SH-SY5Y (cell line): Measurements from ENCODE around the gene STMP1.

ENCODE experiments used
- GATA2 ChIP-seq: IDR thresholded peaks from 2 replicates; pipeline ENCODE4 v1.6.1; 2011; ENCODE audit warnings: mild to moderate bottlenecking, low read depth, low read length
- GATA3 ChIP-seq: IDR thresholded peaks from 2 replicates; pipeline ENCODE4 v1.6.1; 2011; ENCODE audit warnings: low read depth, mild to moderate bottlenecking, low read length, moderate library complexity

Gene STMP1

DNA sequence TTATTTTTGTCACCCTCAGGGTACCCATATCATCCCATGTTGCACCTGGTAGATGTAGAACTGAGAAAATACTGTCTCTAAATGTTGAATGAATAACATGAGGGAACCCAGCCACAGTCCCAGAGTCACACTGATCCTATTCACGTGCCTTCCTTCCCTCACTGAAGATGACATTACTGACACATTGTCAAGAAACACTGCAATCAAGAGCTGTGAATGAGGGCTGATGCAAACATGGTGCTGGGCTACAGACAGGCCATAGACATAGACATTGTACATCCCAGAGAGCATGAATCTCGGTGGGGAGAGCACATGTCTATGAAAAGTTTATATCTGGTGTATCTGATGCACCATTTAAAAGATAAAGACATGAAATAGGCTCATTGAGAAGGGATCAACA, 55.9 kb downstream of the STMP1 start:
- TF ChIP-seq GATA3, result no peak
- TF ChIP-seq GATA2, result no peak

DNA sequence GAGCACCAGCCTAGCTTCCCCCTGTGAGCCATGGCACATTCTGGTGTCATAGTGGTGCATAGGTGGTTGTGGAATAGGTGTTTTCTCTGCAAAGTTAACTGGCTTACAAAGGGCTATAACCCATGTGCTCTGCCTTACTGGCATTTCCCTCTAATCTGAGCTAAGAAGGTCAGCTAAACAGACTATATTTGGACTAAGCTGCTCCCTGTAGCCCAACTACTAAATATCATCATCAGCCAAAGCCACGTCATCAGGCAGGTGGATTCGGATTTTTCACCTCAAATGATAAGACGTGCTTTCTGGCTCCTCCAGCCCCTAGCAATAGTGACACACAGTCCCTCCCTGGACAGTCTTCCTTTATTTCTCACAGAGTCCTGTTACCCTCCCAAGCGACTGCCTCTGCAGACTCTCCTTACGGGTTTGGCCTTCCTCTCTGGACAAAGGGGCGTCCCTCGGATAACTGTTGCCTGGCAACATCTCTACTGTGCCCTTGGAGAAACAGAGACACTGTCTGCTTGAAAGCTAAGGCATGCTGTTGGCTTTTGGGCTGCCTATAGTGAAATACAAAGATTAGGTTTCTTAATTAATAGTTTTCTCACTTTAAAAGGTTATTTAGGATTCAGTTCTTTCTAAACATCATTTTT, 56.6 kb downstream of the STMP1 start:
- no peak for TF ChIP-seq GATA2
- TF ChIP-seq GATA3, result no peak

DNA sequence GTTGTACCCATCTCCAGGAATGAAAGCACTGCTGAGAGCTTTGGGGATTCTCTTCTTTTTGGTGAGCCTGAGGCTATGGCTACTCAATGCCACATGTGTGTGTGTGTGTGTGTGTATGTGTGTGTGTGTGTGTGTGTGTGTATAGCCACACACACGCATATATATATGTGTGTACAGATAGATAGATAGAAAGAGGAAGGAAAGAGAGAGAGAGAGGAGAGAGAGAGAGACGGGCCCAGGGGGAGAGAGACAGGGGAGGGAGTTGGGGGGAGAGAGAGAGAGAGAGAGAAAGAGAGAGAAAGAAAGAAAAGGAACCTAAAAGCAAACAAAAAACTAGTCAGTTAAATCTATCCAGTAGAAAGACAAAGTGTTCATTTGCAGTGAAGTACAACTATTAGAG, 57.4 kb downstream of the STMP1 start:
- TF ChIP-seq GATA3 (no peak), GATA2 (no peak)

DNA sequence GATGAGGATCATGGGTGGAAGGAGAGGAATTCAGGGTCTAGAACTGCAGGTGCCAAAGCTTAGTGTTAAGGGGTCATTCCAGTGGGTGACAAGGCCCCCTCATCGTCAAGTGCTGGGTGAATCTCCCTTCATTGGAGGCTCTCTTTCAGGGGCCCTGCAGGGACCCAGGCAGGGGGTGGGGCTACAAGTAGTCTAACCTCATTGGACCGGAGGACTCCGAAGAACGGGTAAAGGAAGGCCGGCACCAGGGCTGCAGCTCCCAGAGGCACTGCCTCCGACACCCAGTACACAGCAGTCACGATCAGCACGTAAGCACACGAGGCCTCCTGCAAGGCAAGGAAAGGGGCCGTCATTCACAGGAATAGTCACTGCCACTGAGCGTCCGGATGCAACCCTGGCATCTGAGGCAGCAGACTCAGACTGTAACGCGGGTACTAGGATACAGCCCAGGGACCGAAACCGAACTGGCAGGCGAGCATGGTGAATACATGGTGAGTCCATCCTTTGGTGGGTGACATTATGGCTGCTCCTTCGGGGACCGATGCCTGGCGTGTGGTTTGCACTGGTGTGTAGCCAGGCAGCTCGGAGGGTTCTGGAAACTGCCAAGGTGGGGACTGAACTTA, 59.0 kb downstream of the STMP1 start:
- TF ChIP-seq GATA2 (no peak), GATA3 (no peak)

DNA sequence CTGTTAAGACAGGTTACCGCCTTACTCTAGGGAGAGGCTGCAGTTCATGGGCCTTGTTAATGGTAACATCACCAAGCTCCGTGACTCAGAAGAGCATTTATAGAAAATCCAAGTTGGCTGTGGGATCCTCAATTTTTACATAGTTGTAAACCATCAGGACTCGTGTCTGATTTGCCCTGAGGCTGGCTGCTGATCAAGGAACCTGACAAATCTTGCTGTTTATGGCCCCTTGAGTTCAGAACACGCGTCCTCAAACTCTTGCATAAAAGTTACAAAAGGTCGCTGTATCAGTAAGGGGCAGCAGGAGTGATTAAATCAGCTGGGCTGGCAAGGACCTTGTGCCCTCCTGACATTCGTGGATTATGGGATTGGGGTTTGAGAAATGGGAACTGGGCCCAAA, 61.1 kb downstream of the STMP1 start:
- no peak for TF ChIP-seq GATA2
- no peak for TF ChIP-seq GATA3
